ENCODE measurements around the gene C19orf12.

GRCh38 chr19:29704562-29705558 is 10.2 kb downstream of the C19orf12 start:
- TF ChIP-seq CTCF (IDR thresholded peaks at IDR 0.05) (no peak), POLR2A (IDR thresholded peaks at IDR 0.05) (no peak), POLR2AphosphoS5 (IDR thresholded peaks at IDR 0.05; ENCODE audit: insufficient read depth in 1 of 2, low read depth in 1 of 2) (no peak)

Data from vagina (tissue), 2 donors.